Parathyroid adenoma (tissue), 2 donors: ENCODE measurements around the gene CDH13.

Experiments
- H2AFZ ChIP-seq: fragments of 300-600 bp; sonication (generic); one replicate; pipeline ENCODE4 v1.7.0; 2017; ENCODE audit warnings: antibody characterized with exemption, mild to moderate bottlenecking
- H3K27ac ChIP-seq: fragments of 300-600 bp; sonication (generic); one replicate; pipeline ENCODE4 v1.7.0; 2017
- H3K27me3 ChIP-seq: fragments of 300-600 bp; sonication (generic); one replicate; pipeline ENCODE4 v1.7.0; 2017; ENCODE audit warnings: low read length; ENCODE audit not compliant: control insufficient read depth, insufficient read depth
- H3K36me3 ChIP-seq: fragments of 300-600 bp; sonication (generic); one replicate; pipeline ENCODE4 v1.7.0; 2017; ENCODE audit warnings: low read length; ENCODE audit not compliant: control insufficient read depth, insufficient read depth
- H3K4me1 ChIP-seq: fragments of 300-600 bp; sonication (generic); one replicate; pipeline ENCODE4 v1.7.0; 2017; ENCODE audit warnings: control low read depth
- H3K4me2 ChIP-seq: fragments of 300-600 bp; sonication (generic); one replicate; pipeline ENCODE4 v1.7.0; 2017; ENCODE audit warnings: low read length
- H3K4me3 ChIP-seq: fragments of 300-600 bp; sonication (generic); one replicate; pipeline ENCODE4 v1.7.0; 2017; ENCODE audit warnings: low read depth, low read length
- H3K79me2 ChIP-seq: fragments of 300-600 bp; sonication (generic); one replicate; pipeline ENCODE4 v1.7.0; 2017; ENCODE audit warnings: control low read depth
- H3K9ac ChIP-seq: fragments of 300-600 bp; sonication (generic); one replicate; pipeline ENCODE4 v1.7.0; 2017; ENCODE audit warnings: mild to moderate bottlenecking
- H3K9me3 ChIP-seq: fragments of 300-600 bp; sonication (generic); one replicate; pipeline ENCODE4 v1.7.0; 2017; ENCODE audit warnings: low read length; ENCODE audit not compliant: control insufficient read depth
- TF ChIP-seq, protein P1 (sequence below): fragments of 300-600 bp; sonication (generic); IDR thresholded peaks from one replicate; pipeline ENCODE4 v1.7.0; 2017; ENCODE audit warnings: antibody characterized with exemption, mild to moderate bottlenecking
- donor health status: primary hyperparathyroidism.

CDH13 gene

DNA sequence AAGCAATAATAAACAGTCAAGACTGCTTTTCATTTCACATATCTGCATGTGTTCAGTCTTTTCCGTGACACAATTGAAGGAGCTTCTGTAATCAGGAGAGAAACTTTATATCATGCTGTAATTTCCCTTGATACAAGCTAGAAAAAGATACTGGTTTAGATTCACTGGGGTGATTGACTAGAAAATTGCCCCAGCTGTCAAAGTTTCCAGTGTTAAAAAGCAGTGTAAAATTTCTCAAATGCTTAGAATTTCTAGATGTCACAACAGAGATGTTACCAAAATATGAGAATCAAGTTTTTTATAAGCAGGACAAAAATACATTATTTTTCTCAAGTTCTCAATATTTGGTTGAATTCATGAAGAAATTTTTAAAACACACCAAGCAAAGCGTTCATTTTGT is 888.6 kb downstream of the CDH13 start:
- Histone ChIP-seq H3K36me3 (no peaks in the 10 kb centered on the region), H3K27me3 (no peaks in the 10 kb centered on the region), H3K79me2 (no peaks in the 10 kb centered on the region), H3K9me3 (no peaks in the 10 kb centered on the region), H3K9ac (no peak overlapping the region), H3K4me1 (no peaks in the 10 kb centered on the region), H2AFZ (no peak overlapping the region), H3K27ac (no peak overlapping the region), H3K4me2 (no peak overlapping the region), H3K4me3 (no peak overlapping the region)
- TF ChIP-seq, protein P1, sequence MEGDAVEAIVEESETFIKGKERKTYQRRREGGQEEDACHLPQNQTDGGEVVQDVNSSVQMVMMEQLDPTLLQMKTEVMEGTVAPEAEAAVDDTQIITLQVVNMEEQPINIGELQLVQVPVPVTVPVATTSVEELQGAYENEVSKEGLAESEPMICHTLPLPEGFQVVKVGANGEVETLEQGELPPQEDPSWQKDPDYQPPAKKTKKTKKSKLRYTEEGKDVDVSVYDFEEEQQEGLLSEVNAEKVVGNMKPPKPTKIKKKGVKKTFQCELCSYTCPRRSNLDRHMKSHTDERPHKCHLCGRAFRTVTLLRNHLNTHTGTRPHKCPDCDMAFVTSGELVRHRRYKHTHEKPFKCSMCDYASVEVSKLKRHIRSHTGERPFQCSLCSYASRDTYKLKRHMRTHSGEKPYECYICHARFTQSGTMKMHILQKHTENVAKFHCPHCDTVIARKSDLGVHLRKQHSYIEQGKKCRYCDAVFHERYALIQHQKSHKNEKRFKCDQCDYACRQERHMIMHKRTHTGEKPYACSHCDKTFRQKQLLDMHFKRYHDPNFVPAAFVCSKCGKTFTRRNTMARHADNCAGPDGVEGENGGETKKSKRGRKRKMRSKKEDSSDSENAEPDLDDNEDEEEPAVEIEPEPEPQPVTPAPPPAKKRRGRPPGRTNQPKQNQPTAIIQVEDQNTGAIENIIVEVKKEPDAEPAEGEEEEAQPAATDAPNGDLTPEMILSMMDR: no peak

DNA sequence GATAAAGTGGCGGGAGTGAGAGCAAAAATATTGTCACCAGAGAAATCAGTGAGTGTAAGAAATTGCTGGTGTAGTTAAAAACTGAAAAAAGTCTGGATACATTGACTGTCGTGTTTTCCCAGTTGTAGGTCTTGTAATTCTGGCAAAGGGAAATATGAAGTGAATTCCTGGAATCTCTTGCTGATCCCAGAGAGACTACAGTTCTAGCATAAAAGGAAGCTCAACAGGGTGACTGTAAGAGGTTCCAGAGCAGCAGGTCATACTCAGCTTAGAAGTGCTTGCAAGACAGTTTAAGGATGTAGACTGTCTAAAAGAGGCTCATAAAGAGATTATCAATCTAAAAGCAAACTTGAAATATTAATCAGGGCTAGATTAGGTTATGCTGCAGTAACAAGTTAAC is 890.2 kb downstream of the CDH13 start:
- Histone ChIP-seq H2AFZ (no peak overlapping the region), H3K4me1 (no peaks in the 10 kb centered on the region), H3K9me3 (no peaks in the 10 kb centered on the region), H3K79me2 (no peaks in the 10 kb centered on the region), H3K36me3 (no peaks in the 10 kb centered on the region), H3K9ac (no peak overlapping the region), H3K4me2 (no peak overlapping the region), H3K27ac (no peak overlapping the region), H3K27me3 (no peaks in the 10 kb centered on the region), H3K4me3 (no peak overlapping the region)
- TF ChIP-seq, protein P1: no peak

DNA sequence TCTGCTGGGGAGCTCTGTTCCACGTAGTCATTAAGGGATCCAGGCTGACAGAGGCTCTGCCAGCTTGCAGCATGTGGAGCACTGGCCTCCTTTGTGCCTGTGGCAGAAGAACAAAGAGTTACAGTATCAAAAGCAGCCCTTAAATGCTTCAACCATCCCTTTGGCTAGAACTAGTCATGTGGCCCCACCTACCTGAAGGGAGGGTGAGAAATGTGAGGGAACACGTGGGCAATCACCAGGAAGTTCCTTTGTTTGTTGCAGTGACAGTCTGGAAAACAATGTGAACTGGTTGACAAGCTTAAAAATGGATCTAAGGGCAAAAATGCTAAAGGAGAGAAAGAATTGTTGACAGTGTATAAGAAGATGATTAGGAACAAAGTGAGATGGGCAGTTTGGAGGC is 890.6 kb downstream of the CDH13 start:
- TF ChIP-seq, protein P1: no peak
- no peak overlapping the region for H3K9ac ChIP-seq

DNA sequence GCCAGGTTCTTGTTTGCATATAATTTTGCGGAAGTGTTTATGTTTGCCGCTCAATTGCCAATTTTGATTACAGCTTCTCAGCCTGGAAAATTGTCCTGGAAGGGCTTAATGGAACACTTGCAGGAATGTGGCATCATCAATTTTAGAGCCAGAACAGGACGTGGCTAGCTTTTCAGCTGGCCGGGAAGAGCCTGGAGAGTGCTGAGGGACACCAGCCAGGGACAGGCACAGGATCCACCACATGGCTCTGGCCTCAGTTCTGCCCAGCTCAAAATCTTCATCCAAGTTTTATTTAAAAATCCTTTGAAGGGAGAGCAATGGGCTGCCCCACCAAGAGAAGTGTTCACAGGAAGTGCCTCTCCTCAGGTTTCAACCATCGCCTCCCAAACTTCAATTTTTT is 893.8 kb downstream of the CDH13 start:
- H3K9ac ChIP-seq: no peak overlapping the region
- no peaks in the 10 kb centered on the region for H3K4me1 ChIP-seq
- H3K4me3 ChIP-seq: no peak overlapping the region
- H3K9me3 ChIP-seq: no peaks in the 10 kb centered on the region
- H2AFZ ChIP-seq: no peak overlapping the region
- H3K36me3 ChIP-seq: no peaks in the 10 kb centered on the region
- H3K79me2 ChIP-seq: no peaks in the 10 kb centered on the region
- TF ChIP-seq, protein P1: no peak
- H3K27me3 ChIP-seq: no peaks in the 10 kb centered on the region
- no peak overlapping the region for H3K4me2 ChIP-seq
- H3K27ac ChIP-seq: no peak overlapping the region

More for the DNA sequence above, 890.6 kb downstream of the CDH13 start:
- H3K4me2 ChIP-seq: no peak overlapping the region
- H2AFZ ChIP-seq: no peak overlapping the region
- H3K9me3 ChIP-seq: no peaks in the 10 kb centered on the region
- H3K4me3 ChIP-seq: no peak overlapping the region
- no peak overlapping the region for H3K27ac ChIP-seq
- no peaks in the 10 kb centered on the region for H3K4me1 ChIP-seq
- H3K36me3 ChIP-seq: no peaks in the 10 kb centered on the region
- no peaks in the 10 kb centered on the region for H3K79me2 ChIP-seq
- H3K27me3 ChIP-seq: no peaks in the 10 kb centered on the region

DNA sequence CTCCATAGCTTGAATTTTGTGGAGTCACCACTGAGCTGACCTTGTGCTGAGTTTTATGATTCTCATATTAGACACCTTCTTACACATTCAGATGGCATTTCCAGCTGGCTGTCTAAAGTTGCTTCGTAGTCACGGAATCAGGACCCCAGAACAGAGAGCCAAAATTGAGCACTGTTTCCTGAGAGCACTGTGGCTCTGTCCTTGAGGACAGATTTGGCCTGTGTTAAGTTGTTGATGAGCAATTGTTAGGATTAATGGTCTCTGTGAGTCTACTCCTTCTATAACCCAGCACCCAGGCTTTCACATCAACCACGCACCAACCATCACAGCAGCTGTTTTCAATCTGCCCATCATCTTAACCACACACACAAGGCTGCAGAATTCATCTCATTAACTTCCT is 903.5 kb downstream of the CDH13 start:
- no peak overlapping the region for H3K4me3 ChIP-seq
- no peak overlapping the region for H3K27ac ChIP-seq
- no peaks in the 10 kb centered on the region for H3K79me2 ChIP-seq
- H3K9ac ChIP-seq: no peak overlapping the region
- no peak overlapping the region for H3K4me2 ChIP-seq
- H3K36me3 ChIP-seq: no peaks in the 10 kb centered on the region
- H3K9me3 ChIP-seq: no peaks in the 10 kb centered on the region
- H3K27me3 ChIP-seq: no peaks in the 10 kb centered on the region
- H3K4me1 ChIP-seq: no peaks in the 10 kb centered on the region
- TF ChIP-seq, protein P1: no peak
- no peak overlapping the region for H2AFZ ChIP-seq
